Liver (tissue), 9 donors: ENCODE measurements around the gene LHFPL3. TPM values are rescaled to one million over a fixed set of nuclear protein-coding genes. Genes with fewer than 3 reads are reported as not detected.

Experiments
- DNase-seq: peaks from one replicate; pipeline ENCODE4 v3.0.0-alpha.2; 2017; ENCODE audit warnings: low spot score
- H3K27ac ChIP-seq, 2 donors: one replicate each; pipeline ENCODE4 v1.7.0; 2013; ENCODE audit warnings: inconsistent platforms in 2 of 2, low read length in 2 of 2, control low read depth in 1 of 2, low read depth in 1 of 2, mild to moderate bottlenecking in 1 of 2
- H3K27me3 ChIP-seq, 4 donors: one replicate each; pipeline versions ENCODE4 v1.6.1 to v1.7.0; 2013; ENCODE audit warnings: low read length in 3 of 4, inconsistent platforms in 1 of 4, mild to moderate bottlenecking in 1 of 4, moderate library complexity in 1 of 4; ENCODE audit not compliant: control insufficient read depth in 4 of 4, insufficient read depth in 4 of 4
- H3K36me3 ChIP-seq, 4 donors: one replicate each; pipeline versions ENCODE4 v1.6.1 to v1.7.0; 2013; ENCODE audit warnings: low read length in 3 of 4, mild to moderate bottlenecking in 3 of 4, low read depth in 1 of 4, moderate library complexity in 1 of 4; ENCODE audit not compliant: control insufficient read depth in 4 of 4, insufficient read depth in 3 of 4
- H3K4me1 ChIP-seq, 4 donors: one replicate each; pipeline versions ENCODE4 v1.6.1 to v1.7.0; 2013; ENCODE audit warnings: low read length in 3 of 4, mild to moderate bottlenecking in 3 of 4, moderate library complexity in 1 of 4; ENCODE audit not compliant: control insufficient read depth in 4 of 4, insufficient read depth in 4 of 4
- H3K4me3 ChIP-seq, 3 donors: one replicate each; pipeline versions ENCODE4 v1.6.1 to v1.7.0; 2013; ENCODE audit warnings: low read length in 3 of 3, control low read depth in 1 of 3, low read depth in 1 of 3, mild to moderate bottlenecking in 1 of 3
- H3K9ac ChIP-seq, 2 donors: one replicate each; pipeline ENCODE4 v1.7.0; 2013; ENCODE audit warnings: low read length in 2 of 2, mild to moderate bottlenecking in 2 of 2, moderate library complexity in 2 of 2, control low read depth in 1 of 2, low read depth in 1 of 2
- H3K9me3 ChIP-seq, 4 donors: one replicate each; pipeline versions ENCODE4 v1.6.1 to v1.7.0; 2013; ENCODE audit warnings: low read length in 3 of 4; ENCODE audit not compliant: control insufficient read depth in 4 of 4
- EGR1 ChIP-seq, 2 donors: IDR thresholded peaks; 2 replicates each; pipeline ENCODE4 v1.6.1; 2016 to 2018; ENCODE audit warnings: antibody characterized with exemption in 2 of 2, low read depth in 2 of 2
- FOXA2 ChIP-seq: IDR thresholded peaks from 2 replicates; pipeline ENCODE4 v1.6.1; 2016; ENCODE audit warnings: antibody characterized with exemption
- GABPA ChIP-seq, 2 donors: IDR thresholded peaks in 1 of 2; conservative IDR thresholded peaks in 1 of 2; 2 replicates each; pipeline ENCODE4 v1.6.1; 2016; ENCODE audit warnings: antibody characterized with exemption in 2 of 2, mild to moderate bottlenecking in 1 of 2, moderate library complexity in 1 of 2
- HNF4A ChIP-seq, 2 donors: conservative IDR thresholded peaks; 2 replicates each; pipeline ENCODE4 v1.6.1; 2016; ENCODE audit warnings: antibody characterized with exemption in 2 of 2, mild to moderate bottlenecking in 2 of 2
- JUND ChIP-seq, 2 donors: IDR thresholded peaks; 2 replicates each; pipeline ENCODE4 v1.6.1; 2016; ENCODE audit warnings: antibody characterized with exemption in 2 of 2
- NR2F2 ChIP-seq: IDR thresholded peaks from 2 replicates; pipeline ENCODE4 v1.6.1; 2016; ENCODE audit warnings: antibody characterized with exemption
- RAD21 ChIP-seq, 2 donors: IDR thresholded peaks; 2 replicates each; pipeline ENCODE4 v1.6.1; 2016; ENCODE audit warnings: antibody characterized with exemption in 2 of 2, mild to moderate bottlenecking in 2 of 2
- RXRA ChIP-seq, 2 donors: IDR thresholded peaks; 2 replicates each; pipeline ENCODE4 v1.6.1; 2017 to 2018; ENCODE audit warnings: antibody characterized with exemption in 2 of 2, mild to moderate bottlenecking in 1 of 2
- SP1 ChIP-seq: IDR thresholded peaks from 2 replicates; pipeline ENCODE4 v1.6.1; 2018; ENCODE audit warnings: antibody characterized with exemption, mild to moderate bottlenecking
- TAF1 ChIP-seq: conservative IDR thresholded peaks from 2 replicates; pipeline ENCODE4 v1.6.1; 2016; ENCODE audit warnings: antibody characterized with exemption, mild to moderate bottlenecking
- YY1 ChIP-seq: IDR thresholded peaks from 2 replicates; pipeline ENCODE4 v1.6.1; 2016; ENCODE audit warnings: antibody characterized with exemption, mild to moderate bottlenecking
- WGBS: extraction: QIAGEN DNeasy Blood & Tissue Kit; methylation state at CpG from one replicate; pipeline ENCODE4 v1.1.7; 2013; 5-methylcytosine and 5-hydroxymethylcytosine counted together
- polyA plus RNA-seq, 2 donors: library from polyadenylated mRNA; stranded (reverse) in 1 of 2; unstranded in 1 of 2; fragments of 200-250 nt in 1 of 2; fragments of >200 nt in 1 of 2; fragmentation: Nextera tagmentation in 1 of 2; extraction: Ambion mirVana in 1 of 2; gene quantifications; one replicate each; pipeline versions ENCODE4 v1.2.1 to v1.2.3, GENCODE V29; 2013 to 2015
- total RNA-seq, 2 donors: library from RNA; depleted of rRNA; stranded (reverse); fragments of >200 nt; gene quantifications; one replicate each; pipeline ENCODE4 v1.2.3, GENCODE V29; 2014
- TF ChIP-seq, protein P1 (sequence below): IDR thresholded peaks from 2 replicates; pipeline ENCODE4 v1.6.1; 2016; ENCODE audit warnings: antibody characterized with exemption
- TF ChIP-seq, protein P2 (sequence below): fragments of 150-350 bp; IDR thresholded peaks from 2 replicates; pipeline ENCODE4 v1.5.1; 2017; ENCODE audit warnings: improper control_type of control experiment, low read depth, low read length; ENCODE audit not compliant: missing input control
- TF ChIP-seq, protein P3 (sequence below): IDR thresholded peaks from 2 replicates; pipeline ENCODE4 v1.6.1; 2016; ENCODE audit warnings: antibody characterized with exemption
- TF ChIP-seq, protein P4 (sequence below): IDR thresholded peaks from 2 replicates; pipeline ENCODE4 v1.6.1; 2016; ENCODE audit warnings: antibody characterized with exemption, mild to moderate bottlenecking
- TF ChIP-seq, protein P5 (sequence below): IDR thresholded peaks from 2 replicates; pipeline ENCODE4 v1.6.1; 2016; ENCODE audit warnings: antibody characterized with exemption
- donor health status: healthy.
- donor health status: healthy.
- donor health status: healthy.
- donor health status: healthy.
- donor health status: healthy.

Gene LHFPL3
- total and polyA plus RNA-seq, 4 donors: not detected

DNA sequence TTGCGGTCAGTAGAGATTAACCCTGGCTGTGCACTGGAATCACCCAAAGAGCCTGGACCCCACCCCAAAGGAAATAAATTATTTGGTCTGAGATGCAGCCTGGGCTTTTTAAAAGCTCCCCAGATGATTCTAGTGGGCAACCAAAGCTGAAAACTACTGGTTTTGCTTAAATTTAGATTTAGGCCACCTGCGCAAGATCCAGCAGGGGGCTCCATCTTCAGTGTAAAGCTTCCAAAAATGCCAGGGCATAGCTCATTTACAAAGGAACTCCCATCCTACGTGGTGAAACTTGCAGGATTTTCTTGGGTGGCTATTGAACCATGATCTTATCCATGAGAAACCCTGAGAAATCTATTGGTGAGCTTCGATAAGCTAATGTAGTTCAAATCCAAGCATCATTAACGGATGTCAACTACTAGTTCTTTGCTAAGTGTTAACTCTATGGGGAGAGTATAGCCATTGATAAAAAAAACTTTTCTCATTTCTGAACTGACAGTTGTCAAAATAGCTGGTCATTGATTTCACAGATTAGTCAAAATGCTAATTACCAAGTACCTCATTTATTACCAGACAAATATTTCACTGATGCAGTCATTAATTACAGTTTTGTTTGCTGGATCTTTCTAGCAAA, 315.3 kb downstream of the LHFPL3 start:
- H3K27me3 ChIP-seq: peaks cover 0 to 6% (median 2%) of the 10 kb centered on the region in 4 donors
- no peaks in the 10 kb centered on the region for H3K4me1 ChIP-seq
- H3K9me3 ChIP-seq: no peaks in the 10 kb centered on the region
- H3K4me3 ChIP-seq: no peak overlapping the region
- H3K36me3 ChIP-seq: no peaks in the 10 kb centered on the region
- TF ChIP-seq, protein P1, sequence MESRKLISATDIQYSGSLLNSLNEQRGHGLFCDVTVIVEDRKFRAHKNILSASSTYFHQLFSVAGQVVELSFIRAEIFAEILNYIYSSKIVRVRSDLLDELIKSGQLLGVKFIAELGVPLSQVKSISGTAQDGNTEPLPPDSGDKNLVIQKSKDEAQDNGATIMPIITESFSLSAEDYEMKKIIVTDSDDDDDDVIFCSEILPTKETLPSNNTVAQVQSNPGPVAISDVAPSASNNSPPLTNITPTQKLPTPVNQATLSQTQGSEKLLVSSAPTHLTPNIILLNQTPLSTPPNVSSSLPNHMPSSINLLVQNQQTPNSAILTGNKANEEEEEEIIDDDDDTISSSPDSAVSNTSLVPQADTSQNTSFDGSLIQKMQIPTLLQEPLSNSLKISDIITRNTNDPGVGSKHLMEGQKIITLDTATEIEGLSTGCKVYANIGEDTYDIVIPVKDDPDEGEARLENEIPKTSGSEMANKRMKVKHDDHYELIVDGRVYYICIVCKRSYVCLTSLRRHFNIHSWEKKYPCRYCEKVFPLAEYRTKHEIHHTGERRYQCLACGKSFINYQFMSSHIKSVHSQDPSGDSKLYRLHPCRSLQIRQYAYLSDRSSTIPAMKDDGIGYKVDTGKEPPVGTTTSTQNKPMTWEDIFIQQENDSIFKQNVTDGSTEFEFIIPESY: no peak
- TF ChIP-seq SP1 (no peak), NR2F2 (no peak), YY1 (no peak), RAD21 (IDR thresholded peaks at IDR 0.05) (peak; percentile 26 to 49), RXRA (IDR thresholded peaks at IDR 0.05) (no peak), HNF4A (conservative IDR thresholded peaks at IDR 0.05) (no peak), TAF1 (no peak)
- TF ChIP-seq, protein P2, sequence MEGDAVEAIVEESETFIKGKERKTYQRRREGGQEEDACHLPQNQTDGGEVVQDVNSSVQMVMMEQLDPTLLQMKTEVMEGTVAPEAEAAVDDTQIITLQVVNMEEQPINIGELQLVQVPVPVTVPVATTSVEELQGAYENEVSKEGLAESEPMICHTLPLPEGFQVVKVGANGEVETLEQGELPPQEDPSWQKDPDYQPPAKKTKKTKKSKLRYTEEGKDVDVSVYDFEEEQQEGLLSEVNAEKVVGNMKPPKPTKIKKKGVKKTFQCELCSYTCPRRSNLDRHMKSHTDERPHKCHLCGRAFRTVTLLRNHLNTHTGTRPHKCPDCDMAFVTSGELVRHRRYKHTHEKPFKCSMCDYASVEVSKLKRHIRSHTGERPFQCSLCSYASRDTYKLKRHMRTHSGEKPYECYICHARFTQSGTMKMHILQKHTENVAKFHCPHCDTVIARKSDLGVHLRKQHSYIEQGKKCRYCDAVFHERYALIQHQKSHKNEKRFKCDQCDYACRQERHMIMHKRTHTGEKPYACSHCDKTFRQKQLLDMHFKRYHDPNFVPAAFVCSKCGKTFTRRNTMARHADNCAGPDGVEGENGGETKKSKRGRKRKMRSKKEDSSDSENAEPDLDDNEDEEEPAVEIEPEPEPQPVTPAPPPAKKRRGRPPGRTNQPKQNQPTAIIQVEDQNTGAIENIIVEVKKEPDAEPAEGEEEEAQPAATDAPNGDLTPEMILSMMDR: peak; percentile 9
- TF ChIP-seq, protein P3, sequence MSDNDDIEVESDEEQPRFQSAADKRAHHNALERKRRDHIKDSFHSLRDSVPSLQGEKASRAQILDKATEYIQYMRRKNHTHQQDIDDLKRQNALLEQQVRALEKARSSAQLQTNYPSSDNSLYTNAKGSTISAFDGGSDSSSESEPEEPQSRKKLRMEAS: no peak
- WGBS: 49% methylated on average over 5 of the region's 5 CpGs
- no peak overlapping the region for H3K27ac ChIP-seq
- H3K9ac ChIP-seq: no peak overlapping the region
- no peak for DNase-seq

DNA sequence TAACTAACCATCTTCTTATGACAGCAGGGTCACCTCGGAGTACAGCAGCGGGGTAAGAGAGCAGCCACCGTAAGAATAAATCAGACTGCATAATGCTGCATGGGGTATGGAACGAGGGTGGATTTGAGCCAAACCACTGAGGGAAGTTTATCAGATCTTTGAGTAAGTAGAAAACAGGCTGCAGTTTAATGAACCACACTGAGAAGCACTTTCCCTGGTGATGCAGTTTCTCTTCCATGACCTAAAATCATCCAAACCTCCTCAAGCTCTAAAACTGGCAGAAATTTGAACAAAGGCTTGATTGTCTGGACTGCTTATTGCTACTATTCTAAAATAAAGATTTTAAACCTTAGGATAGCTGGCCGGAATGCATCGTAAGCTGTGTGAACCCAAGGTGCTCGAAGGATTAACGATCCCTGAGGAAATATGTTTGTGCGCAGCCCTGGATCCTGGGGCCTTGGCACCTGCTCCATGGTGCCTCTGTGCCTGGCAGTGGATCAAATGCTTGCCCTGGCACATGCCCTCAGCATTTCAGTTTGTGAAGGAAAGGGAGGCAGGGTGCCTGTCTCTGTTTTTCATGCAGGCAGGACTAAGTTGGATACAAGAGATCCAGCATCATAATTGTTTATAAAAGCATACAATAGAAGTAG, 322.7 kb downstream of the LHFPL3 start:
- no peak overlapping the region for H3K9ac ChIP-seq
- no peaks in the 10 kb centered on the region for H3K9me3 ChIP-seq
- H3K27me3 ChIP-seq: peaks cover 0 to 7% (median 2%) of the 10 kb centered on the region in 4 donors
- no peak for DNase-seq
- no peak overlapping the region for H3K27ac ChIP-seq
- TF ChIP-seq EGR1 (IDR thresholded peaks at IDR 0.05; ENCODE audit: low read depth in 2 of 2) (no peak), RAD21 (IDR thresholded peaks at IDR 0.05) (no peak), GABPA (IDR thresholded peaks at IDR 0.05 in 1 of 2, conservative IDR thresholded peaks at IDR 0.05 in 1 of 2) (no peak), RXRA (IDR thresholded peaks at IDR 0.05) (no peak), FOXA2 (no peak), JUND (IDR thresholded peaks at IDR 0.05) (no peak), YY1 (no peak), HNF4A (conservative IDR thresholded peaks at IDR 0.05) (no peak)
- TF ChIP-seq, protein P4, sequence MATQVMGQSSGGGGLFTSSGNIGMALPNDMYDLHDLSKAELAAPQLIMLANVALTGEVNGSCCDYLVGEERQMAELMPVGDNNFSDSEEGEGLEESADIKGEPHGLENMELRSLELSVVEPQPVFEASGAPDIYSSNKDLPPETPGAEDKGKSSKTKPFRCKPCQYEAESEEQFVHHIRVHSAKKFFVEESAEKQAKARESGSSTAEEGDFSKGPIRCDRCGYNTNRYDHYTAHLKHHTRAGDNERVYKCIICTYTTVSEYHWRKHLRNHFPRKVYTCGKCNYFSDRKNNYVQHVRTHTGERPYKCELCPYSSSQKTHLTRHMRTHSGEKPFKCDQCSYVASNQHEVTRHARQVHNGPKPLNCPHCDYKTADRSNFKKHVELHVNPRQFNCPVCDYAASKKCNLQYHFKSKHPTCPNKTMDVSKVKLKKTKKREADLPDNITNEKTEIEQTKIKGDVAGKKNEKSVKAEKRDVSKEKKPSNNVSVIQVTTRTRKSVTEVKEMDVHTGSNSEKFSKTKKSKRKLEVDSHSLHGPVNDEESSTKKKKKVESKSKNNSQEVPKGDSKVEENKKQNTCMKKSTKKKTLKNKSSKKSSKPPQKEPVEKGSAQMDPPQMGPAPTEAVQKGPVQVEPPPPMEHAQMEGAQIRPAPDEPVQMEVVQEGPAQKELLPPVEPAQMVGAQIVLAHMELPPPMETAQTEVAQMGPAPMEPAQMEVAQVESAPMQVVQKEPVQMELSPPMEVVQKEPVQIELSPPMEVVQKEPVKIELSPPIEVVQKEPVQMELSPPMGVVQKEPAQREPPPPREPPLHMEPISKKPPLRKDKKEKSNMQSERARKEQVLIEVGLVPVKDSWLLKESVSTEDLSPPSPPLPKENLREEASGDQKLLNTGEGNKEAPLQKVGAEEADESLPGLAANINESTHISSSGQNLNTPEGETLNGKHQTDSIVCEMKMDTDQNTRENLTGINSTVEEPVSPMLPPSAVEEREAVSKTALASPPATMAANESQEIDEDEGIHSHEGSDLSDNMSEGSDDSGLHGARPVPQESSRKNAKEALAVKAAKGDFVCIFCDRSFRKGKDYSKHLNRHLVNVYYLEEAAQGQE: no peak
- TF ChIP-seq, protein P2: no peak
- TF ChIP-seq, protein P5, sequence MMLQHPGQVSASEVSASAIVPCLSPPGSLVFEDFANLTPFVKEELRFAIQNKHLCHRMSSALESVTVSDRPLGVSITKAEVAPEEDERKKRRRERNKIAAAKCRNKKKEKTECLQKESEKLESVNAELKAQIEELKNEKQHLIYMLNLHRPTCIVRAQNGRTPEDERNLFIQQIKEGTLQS: no peak
- WGBS: 73% methylated on average over 9 of the region's 9 CpGs
- no peaks in the 10 kb centered on the region for H3K36me3 ChIP-seq
- H3K4me3 ChIP-seq: no peak overlapping the region
- H3K4me1 ChIP-seq: no peaks in the 10 kb centered on the region
